NAMALWA (cell line): ENCODE data around the gene VENTX.

ENCODE experiments used
- DNase-seq: peaks from one replicate; pipeline ENCODE4 v3.0.0-alpha.2; 2015; ENCODE audit warnings: low spot score

Gene VENTX

DNA sequence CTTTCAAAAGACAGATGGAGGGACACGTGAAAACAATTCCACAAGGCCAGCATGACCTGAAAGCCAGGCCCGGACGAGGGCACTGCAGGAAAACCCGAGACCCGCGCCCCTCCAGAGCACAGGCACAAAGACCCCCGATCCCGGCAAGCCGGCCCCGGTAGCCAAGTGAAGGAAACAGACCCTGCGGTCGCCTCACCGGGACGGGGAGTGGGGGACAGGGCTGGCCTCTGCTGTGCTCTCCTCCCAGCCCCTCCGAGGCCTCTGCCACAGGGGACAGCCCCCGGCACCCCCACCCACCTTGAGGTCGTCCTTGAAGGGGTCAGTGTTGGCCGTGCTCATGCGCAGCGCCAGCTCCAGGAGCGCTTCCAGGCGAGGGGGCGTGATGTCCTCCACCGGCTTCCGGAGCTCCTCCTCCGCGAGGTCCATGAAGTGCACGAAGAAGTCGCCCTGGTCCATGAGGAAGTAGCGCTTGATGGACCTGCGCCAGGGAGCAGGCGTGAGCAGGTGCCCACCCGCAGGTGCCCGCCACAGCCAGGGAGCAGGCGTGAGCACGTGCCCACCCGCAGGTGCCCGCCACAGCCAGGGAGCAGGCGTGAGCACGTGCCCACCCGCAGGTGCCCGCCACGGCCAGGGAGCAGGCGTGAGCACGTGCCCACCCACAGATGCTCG lies 50.3 kb downstream of the VENTX start:
- DNase-seq: no peak

DNA sequence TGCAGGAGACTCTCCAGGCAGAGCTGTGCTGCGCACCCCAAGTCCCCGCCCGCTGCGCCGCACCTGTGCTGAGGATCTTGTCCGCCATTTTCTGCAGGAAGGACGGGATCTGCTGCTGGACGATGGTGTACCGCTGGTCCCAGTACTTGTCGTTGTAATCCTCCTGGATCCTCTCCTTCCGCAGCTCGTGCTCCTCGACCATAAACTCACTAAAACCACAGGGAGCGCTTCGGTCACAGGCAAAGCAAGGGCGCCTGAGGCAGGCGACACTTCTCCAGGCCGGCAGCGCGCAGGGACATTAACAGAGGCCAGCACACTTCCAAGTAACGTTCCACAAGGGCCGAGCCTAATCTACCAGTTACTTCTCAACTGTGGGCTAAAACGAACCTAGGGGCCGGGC lies 52.1 kb downstream of the VENTX start:
- no peak for DNase-seq
